Measurements from ENCODE around the gene MTA1.

Gene MTA1

DNA sequence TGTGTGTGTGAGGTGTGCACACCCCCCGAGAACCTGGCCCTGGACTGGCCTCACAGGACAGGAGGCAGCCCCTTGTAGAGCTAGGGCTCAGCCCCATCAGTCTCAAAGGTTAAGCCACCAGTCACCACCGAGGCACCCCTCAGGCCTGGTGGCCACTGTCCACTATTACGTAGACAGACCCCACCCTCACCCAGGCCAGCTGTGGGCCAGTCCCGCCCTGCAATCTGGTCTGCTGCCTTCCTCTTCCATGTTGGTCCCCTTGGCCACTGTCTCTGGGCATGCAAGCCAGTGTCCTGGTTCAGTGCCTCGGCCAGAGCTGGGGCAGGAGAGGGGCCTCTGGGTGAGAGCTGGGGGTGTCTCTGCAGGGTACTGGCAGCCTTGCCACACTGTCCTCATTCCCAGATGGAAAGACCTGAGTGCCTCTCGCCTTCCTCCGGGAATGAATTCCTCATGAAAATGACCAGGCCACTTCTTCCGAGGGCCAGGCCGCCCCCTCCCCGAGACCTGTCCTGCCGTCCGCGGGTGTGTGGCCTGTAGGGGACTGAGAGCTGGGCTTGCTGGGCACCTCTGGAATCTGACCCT is 22.2 kb upstream of the MTA1 start:
- DNase-seq (ENCODE audit: insufficient read length), result no peak
- FAIRE-seq, result no peak
- TF ChIP-seq POLR2A (IDR thresholded peaks at IDR 0.05; ENCODE audit: low read depth, low read length), result no peak
- no peak for TF ChIP-seq POLR2AphosphoS5 (IDR thresholded peaks at IDR 0.05; ENCODE audit: low read depth, low read length)
- TF ChIP-seq TAF1 (IDR thresholded peaks at IDR 0.05; ENCODE audit: borderline replicate concordance, low read depth, low read length), result no peak

DNA sequence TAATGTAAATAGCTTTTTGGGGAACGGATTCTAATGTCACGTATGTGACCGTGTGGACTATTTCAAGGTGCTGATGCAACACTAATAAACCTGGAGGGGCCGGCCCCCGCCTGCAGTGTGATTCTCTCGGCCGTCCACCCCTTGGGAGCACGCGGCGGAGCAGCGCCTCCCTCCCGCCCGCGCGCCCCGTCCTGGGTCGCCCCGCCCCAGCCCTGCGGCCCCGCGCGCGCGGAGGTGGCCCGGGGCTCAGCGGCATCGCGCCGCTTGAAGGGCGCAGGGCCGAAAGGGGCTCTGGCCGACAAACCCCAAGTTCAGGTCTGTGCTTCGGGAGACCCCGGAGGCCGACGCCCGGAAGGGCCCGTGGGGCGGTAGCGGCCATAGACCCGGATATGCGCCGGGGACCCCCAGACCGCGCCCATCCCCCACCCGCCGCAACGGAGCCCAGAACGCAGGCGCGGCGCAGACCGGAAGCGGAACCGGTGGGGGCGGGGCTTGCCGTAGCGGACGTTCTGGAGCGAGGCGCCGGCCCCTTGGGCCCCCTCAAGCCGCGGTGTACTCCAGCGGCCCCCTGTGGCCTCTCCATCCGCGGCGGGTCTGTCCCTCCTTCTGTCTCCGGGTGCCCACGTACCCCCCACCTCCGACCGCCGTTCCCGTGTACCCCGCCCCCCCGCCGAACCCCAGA is 21.4 kb upstream of the MTA1 start, which contains the start of gene TEX22:
TSS of gene TEX22 (plus strand) at position 495 of the 682 bp plus-strand sequence. CDS start 803 bp downstream, outside the sequence.
- peak; percentile 97 for DNase-seq (ENCODE audit: insufficient read length)
- FAIRE-seq, result peak; percentile 96
- TF ChIP-seq TAF1 (IDR thresholded peaks at IDR 0.05; ENCODE audit: borderline replicate concordance, low read depth, low read length) (no peak; the same call in 1 of the 2 replicates), POLR2A (IDR thresholded peaks at IDR 0.05; ENCODE audit: low read depth, low read length) (peak; percentile 81; the same call in 1 of the 2 replicates), POLR2AphosphoS5 (IDR thresholded peaks at IDR 0.05; ENCODE audit: low read depth, low read length) (peak; percentile 78)

DNA sequence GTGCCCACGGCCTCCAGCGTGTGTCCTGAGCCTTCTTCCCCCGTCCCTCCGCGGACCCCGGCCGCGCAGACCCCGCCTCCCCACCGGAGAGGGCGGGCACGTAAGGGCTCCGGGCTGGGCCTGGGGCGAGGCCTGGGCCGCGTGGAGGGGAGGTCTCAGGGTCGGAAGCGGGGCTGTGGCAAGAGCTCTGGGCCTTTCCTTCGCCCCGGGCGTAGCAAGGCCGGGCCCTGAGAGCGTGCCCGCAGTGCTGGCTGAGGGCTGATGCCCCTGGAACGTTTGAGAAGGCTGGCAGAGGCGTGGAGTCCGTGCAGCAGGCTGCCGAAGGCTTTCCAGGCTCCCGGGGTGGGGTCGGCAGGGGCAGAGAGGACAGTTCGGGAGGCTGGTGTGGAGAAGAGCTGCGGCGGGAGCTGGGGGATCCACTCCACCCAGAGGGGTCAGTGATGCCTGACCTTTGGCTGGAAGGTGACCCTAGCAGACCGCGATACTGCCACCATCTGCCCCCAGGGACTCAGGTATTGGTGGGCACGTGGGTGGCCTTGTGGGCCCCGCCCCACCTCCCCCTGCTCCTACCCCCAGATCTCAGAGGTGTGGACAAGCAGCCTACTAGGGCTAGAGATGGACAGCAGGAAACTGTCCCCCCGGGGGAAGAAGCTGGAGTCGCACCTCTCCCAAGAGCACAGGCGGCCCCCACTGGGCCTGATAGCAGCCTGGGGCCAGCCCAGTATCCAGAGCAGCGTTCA is 20.7 kb upstream of the MTA1 start:
- TF ChIP-seq TAF1 (IDR thresholded peaks at IDR 0.05; ENCODE audit: borderline replicate concordance, low read depth, low read length), result no peak
- TF ChIP-seq POLR2AphosphoS5 (IDR thresholded peaks at IDR 0.05; ENCODE audit: low read depth, low read length), result no peak; the same call in 1 of the 2 replicates
- TF ChIP-seq POLR2A (IDR thresholded peaks at IDR 0.05; ENCODE audit: low read depth, low read length), result no peak
- DNase-seq (ENCODE audit: insufficient read length), result no peak
- peak; percentile 50 for FAIRE-seq

DNA sequence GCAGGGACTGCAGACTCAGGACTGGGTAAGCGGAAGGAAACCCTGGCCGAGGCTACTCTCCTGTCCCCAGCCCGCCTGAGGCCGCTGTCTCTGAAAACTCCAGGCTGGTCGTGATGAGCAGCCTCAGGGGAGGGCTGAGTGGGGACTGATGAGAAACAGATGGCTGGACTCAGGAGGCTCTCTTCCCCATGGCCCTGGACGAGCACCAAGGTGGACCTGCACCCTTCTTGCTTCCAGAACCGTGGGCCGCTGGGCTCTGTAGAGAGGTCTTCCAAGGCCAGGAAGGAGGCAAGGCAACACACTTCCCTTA is 20.2 kb upstream of the MTA1 start:
- TF ChIP-seq POLR2A (IDR thresholded peaks at IDR 0.05; ENCODE audit: low read depth, low read length) (no peak), POLR2AphosphoS5 (IDR thresholded peaks at IDR 0.05; ENCODE audit: low read depth, low read length) (no peak), TAF1 (IDR thresholded peaks at IDR 0.05; ENCODE audit: borderline replicate concordance, low read depth, low read length) (no peak)
- FAIRE-seq (no peak), DNase-seq (ENCODE audit: insufficient read length) (no peak)

DNA sequence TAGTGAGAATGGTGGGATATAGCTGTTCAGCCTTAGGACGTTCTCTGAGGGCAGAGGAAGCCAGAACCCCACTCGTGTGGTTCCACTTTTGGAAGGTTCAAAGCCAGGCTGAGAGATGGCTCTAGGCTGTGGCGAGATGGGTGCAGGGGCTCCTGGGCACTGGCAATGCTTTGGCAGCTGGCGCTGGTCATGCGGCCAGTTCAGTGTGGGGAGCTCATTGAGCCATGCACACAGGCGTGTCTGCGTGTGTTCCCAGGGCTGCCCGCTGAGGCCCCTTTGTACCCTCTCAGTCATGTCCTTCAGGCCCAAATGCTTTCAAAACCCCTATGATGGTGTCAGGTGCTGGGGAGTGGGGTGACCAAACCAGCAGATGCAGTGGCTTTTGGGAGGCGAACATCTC is 19.6 kb upstream of the MTA1 start:
- no peak for DNase-seq (ENCODE audit: insufficient read length)
- TF ChIP-seq TAF1 (IDR thresholded peaks at IDR 0.05; ENCODE audit: borderline replicate concordance, low read depth, low read length) (no peak), POLR2AphosphoS5 (IDR thresholded peaks at IDR 0.05; ENCODE audit: low read depth, low read length) (no peak), POLR2A (IDR thresholded peaks at IDR 0.05; ENCODE audit: low read depth, low read length) (no peak)
- no peak for FAIRE-seq

DNA sequence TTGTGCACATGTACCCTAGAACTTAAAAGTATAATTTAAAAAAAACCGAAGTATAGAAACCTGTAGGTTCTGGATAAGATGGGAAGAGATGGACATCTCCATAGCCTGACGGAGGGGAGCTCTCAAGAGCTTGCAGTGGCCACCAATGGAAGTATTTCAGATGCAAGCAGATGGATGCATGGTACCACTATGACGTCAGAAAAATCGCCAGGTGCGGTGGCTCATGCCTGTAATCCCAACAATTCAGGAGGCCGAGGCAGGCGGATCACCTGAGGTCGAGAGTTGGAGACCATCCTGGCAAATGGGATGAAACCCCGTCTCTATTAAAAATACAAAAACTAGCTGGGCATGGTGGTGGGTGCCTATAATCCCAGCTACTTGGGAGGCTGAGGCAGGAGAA is 17.9 kb upstream of the MTA1 start:
- DNase-seq (ENCODE audit: insufficient read length) (no peak), FAIRE-seq (no peak)
- no peak for TF ChIP-seq POLR2A (IDR thresholded peaks at IDR 0.05; ENCODE audit: low read depth, low read length)
- TF ChIP-seq TAF1 (IDR thresholded peaks at IDR 0.05; ENCODE audit: borderline replicate concordance, low read depth, low read length), result no peak
- TF ChIP-seq POLR2AphosphoS5 (IDR thresholded peaks at IDR 0.05; ENCODE audit: low read depth, low read length), result no peak

DNA sequence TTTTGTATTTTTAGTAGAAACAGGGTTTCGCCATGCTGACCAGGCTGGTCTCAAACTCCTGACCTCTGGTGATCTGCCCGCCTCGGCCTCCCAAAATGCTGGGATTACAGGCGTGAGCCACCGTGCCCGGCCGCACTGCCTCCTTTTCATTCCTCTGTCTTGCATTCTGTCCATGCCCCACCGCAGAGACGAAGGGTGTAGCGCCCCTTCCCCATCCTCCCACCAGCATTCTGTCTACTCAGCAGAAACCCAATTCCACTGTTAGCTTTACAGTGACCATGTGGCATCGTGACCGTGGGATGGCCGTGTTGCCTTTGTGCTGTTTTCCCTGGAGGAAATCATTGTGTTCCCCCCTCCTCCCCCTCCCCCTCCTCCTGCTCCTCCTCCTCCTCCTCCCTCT is 11.0 kb upstream of the MTA1 start:
- FAIRE-seq, result no peak

DNA sequence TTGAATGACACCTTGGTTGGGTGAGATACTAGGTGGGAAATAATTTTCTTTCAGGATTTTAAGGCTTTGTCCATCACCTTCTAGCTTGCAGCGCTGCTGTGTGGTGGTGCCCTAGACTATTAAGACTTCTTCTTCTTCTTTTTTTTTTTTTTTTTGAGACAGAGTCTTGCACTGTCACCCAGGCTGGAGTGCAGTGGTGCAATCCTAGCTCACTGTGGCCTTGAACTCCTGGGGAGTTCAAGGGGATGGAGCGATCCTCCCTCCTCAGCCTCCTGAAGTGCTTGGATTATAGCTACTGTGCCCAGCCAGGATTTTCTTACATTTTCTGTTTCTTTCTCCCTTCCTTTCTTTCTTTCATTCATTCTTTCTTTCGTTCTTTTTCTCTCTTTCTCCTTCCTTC is 10.3 kb upstream of the MTA1 start:
- no peak for TF ChIP-seq TAF1 (IDR thresholded peaks at IDR 0.05; ENCODE audit: borderline replicate concordance, low read depth, low read length)
- TF ChIP-seq POLR2AphosphoS5 (IDR thresholded peaks at IDR 0.05; ENCODE audit: low read depth, low read length), result no peak
- TF ChIP-seq POLR2A (IDR thresholded peaks at IDR 0.05; ENCODE audit: low read depth, low read length), result no peak
- FAIRE-seq (no peak), DNase-seq (ENCODE audit: insufficient read length) (no peak)

More for the DNA sequence above, 11.0 kb upstream of the MTA1 start:
- TF ChIP-seq POLR2A (IDR thresholded peaks at IDR 0.05; ENCODE audit: low read depth, low read length), result no peak
- TF ChIP-seq TAF1 (IDR thresholded peaks at IDR 0.05; ENCODE audit: borderline replicate concordance, low read depth, low read length), result no peak
- TF ChIP-seq POLR2AphosphoS5 (IDR thresholded peaks at IDR 0.05; ENCODE audit: low read depth, low read length), result no peak
- no peak for DNase-seq (ENCODE audit: insufficient read length)

DNA sequence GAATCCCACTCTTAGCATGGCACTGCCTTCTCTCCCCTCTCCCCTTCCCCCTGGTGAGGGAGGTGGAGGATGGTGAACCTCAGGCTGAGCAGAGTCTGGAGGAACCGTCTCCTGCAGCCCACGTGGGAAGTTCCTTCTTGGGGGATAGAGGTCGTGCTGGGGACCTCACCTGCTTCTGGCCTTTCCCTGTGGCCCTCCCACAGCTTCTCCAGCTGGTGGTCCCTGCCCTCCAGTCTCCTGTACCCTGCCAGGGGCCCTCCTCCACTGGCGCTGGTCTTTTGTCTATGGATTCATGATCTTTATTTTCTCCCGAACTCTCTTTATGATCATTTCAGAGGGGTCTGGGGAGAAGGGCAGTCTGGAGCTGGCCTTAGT is 9.0 kb upstream of the MTA1 start:
- no peak for TF ChIP-seq POLR2AphosphoS5 (IDR thresholded peaks at IDR 0.05; ENCODE audit: low read depth, low read length)
- no peak for TF ChIP-seq TAF1 (IDR thresholded peaks at IDR 0.05; ENCODE audit: borderline replicate concordance, low read depth, low read length)
- no peak for TF ChIP-seq POLR2A (IDR thresholded peaks at IDR 0.05; ENCODE audit: low read depth, low read length)
- DNase-seq (ENCODE audit: insufficient read length) (peak; percentile 17), FAIRE-seq (no peak)

DNA sequence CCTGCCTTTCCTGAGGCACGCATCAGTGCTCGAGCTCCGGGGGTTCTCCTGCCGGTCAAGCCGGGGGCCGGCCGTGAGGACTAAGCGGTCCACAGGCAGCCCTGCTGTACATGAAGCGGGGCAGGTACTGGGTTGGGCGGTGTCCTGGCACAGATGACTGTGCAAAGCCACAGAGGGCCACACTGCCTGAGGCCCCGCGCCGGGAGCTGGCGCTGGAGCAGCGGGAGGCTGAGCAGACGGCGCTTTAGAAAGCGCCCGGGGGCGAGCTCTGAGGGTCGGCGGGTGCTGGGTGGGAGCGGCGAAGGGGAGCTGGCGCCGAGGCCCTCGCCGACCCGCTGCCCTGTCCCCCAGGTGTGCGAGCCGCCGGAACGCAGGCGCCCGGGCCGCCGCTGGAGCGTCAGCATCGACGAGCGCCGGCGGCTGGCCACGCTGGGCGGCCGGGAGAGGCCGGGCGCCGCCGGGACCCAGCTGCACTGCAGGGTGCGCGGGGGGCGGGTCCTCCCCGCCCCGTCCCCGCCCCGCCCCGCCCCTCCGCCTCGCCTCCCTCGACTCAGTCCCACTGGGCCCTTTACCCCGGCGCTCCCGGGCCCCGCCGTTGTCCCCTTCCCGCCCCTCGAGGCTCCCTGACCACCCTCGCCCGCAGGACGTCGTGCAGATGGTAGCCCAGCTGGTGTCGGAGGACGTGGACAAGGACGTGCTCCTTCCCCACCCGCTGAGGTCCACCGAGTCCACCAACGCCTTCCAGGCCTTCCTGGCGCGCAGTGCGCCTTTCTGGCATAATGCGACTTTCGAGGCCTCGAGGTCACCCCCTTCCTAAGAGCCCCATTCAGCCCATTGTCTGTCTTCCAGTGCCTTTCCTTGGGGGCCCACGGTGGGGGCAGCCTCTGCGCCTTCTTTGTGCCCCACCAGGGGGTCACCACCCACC is 8.3 kb upstream of the MTA1 start:
- FAIRE-seq, result no peak
- peak; percentile 72 for DNase-seq (ENCODE audit: insufficient read length)
- no peak for TF ChIP-seq POLR2A (IDR thresholded peaks at IDR 0.05; ENCODE audit: low read depth, low read length)
- no peak for TF ChIP-seq POLR2AphosphoS5 (IDR thresholded peaks at IDR 0.05; ENCODE audit: low read depth, low read length)
- no peak for TF ChIP-seq TAF1 (IDR thresholded peaks at IDR 0.05; ENCODE audit: borderline replicate concordance, low read depth, low read length)
